Measurements from ENCODE around the gene C2CD4B. TPM values are rescaled to one million over a fixed set of nuclear protein-coding genes. Genes with fewer than 3 reads are reported as not detected.

C2CD4B gene
- total RNA-seq, 2 donors from 2014 or later: 3.9 to 5.9 TPM

- TF ChIP-seq CTCF (IDR thresholded peaks at IDR 0.05): no peak
- H3K4me3 ChIP-seq: peak overlapping the region in 1 of 2 donors; percentile 15
- H3K27ac ChIP-seq: peak overlapping the region; percentile 32 to 47
- H3K9me3 ChIP-seq: no peaks in the 10 kb centered on the region
- peaks cover 0 to 8% of the 10 kb centered on the region in 2 donors for H3K4me1 ChIP-seq
- H3K27me3 ChIP-seq: no peaks in the 10 kb centered on the region
- no peaks in the 10 kb centered on the region for H3K36me3 ChIP-seq
- no peak for DNase-seq (ENCODE audit: low spot score)
These were observed 46.4 kb downstream of the C2CD4B start for GRCh38 chr15:62118520-62119226.

GRCh38 chr15:62115847-62116246 is 49.2 kb downstream of the C2CD4B start:
- H3K4me3 ChIP-seq: no peak overlapping the region
- H3K36me3 ChIP-seq: no peaks in the 10 kb centered on the region
- H3K27me3 ChIP-seq: no peaks in the 10 kb centered on the region
- no peak for TF ChIP-seq CTCF (IDR thresholded peaks at IDR 0.05)
- no peak overlapping the region for H3K27ac ChIP-seq
- H3K4me1 ChIP-seq: peaks cover 0 to 8% of the 10 kb centered on the region in 2 donors
- no peaks in the 10 kb centered on the region for H3K9me3 ChIP-seq
- DNase-seq (ENCODE audit: low spot score): no peak

Other genes with a start within 250 kb of the C2CD4B start
- gene VPS13C, start 104.8 kb downstream of the C2CD4B start, total RNA-seq: 10 to 100 TPM; 30.3 to 41.9 TPM
- under 1 TPM in 1 of 2 donors, not detected in 1; 0.16 TPM for gene C2CD4A, start 98.3 kb downstream of the C2CD4B start, total RNA-seq
- 10 to 100 TPM; 19.6 to 31.0 TPM for gene TLN2, start 225.3 kb upstream of the C2CD4B start, total RNA-seq